Sigmoid colon (tissue), 7 donors: ENCODE results near the gene SEZ6L2. TPM values are rescaled to one million over a fixed set of nuclear protein-coding genes. Genes with fewer than 3 reads are reported as not detected.

Experiments used
- DNase-seq: peaks from one replicate; pipeline ENCODE4 v3.0.0-alpha.2; 2019
- H3K27ac ChIP-seq, 4 donors: fragments of 200-600 bp; sonication (generic); one replicate each; pipeline ENCODE4 v1.5.1; 2016 to 2019; ENCODE audit warnings: mild to moderate bottlenecking in 1 of 4
- H3K27me3 ChIP-seq, 3 donors: fragments of 200-600 bp; sonication (generic); one replicate each; pipeline ENCODE4 v1.5.1; 2019; ENCODE audit warnings: mild to moderate bottlenecking in 1 of 3
- H3K36me3 ChIP-seq, 4 donors: fragments of 200-600 bp; sonication (generic); one replicate each; pipeline ENCODE4 v1.5.1; 2016 to 2019
- H3K4me1 ChIP-seq, 4 donors: fragments of 200-600 bp; sonication (generic); one replicate each; pipeline ENCODE4 v1.5.1; 2017 to 2019
- H3K4me3 ChIP-seq, 4 donors: fragments of 200-600 bp; sonication (generic); one replicate each; pipeline ENCODE4 v1.5.1; 2017 to 2019; ENCODE audit warnings: mild to moderate bottlenecking in 2 of 4, moderate library complexity in 1 of 4
- H3K9me3 ChIP-seq, 4 donors: fragments of 200-600 bp in 3 of 4; sonication (generic) in 3 of 4; one replicate each; pipeline versions ENCODE4 v1.5.1 to v1.6.1; 2013 to 2019
- EP300 ChIP-seq, 4 donors: sonication (generic); formaldehyde crosslinking; IDR thresholded peaks; one replicate each; pipeline ENCODE4 v1.6.1; 2017; ENCODE audit warnings: antibody characterized with exemption in 4 of 4
- POLR2A ChIP-seq, 2 donors: fragments of 450-650 bp; IDR thresholded peaks; one replicate each; pipeline ENCODE4 v1.6.1; 2016; ENCODE audit warnings: antibody characterized with exemption in 2 of 2, mild to moderate bottlenecking in 2 of 2, moderate library complexity in 2 of 2
- POLR2AphosphoS5 ChIP-seq, 4 donors: sonication (generic); formaldehyde crosslinking; IDR thresholded peaks; one replicate each; pipeline ENCODE4 v1.6.1; 2017; ENCODE audit warnings: antibody characterized with exemption in 4 of 4
- WGBS, 2 donors: extraction: QIAGEN DNeasy Blood & Tissue Kit; methylation state at CpG; one replicate each; pipeline ENCODE4 v1.1.7; 2013; 5-methylcytosine and 5-hydroxymethylcytosine counted together
- intact Hi-C: fragments of 100-400 bp; cut with DNase I; formaldehyde crosslinking; loops from one replicate; pipeline ENCODE4 v1.15.1; 2023
- polyA plus RNA-seq, 3 donors: library from polyadenylated mRNA; stranded (reverse); fragments of 200-250 nt; gene quantifications; one replicate each; pipeline ENCODE4 v1.2.3, GENCODE V29; 2013
- total RNA-seq, 4 donors: library from RNA; depleted of rRNA; stranded (reverse); fragments of >200 nt; gene quantifications; one replicate each; pipeline ENCODE4 v1.1.0, GENCODE V29; 2016
- TF ChIP-seq, protein P1 (sequence below), 4 experiments: fragments of 450-650 bp in 3 of 4; fragments of 200-600 bp in 1 of 4; IDR thresholded peaks; one replicate each; pipeline ENCODE4 v1.5.1; 2016 to 2019; ENCODE audit warnings: antibody characterized with exemption in 4 of 4, mild to moderate bottlenecking in 3 of 4, moderate library complexity in 2 of 4
- donor health status: healthy with polysubstance abuse.
- donor health status: Bipolar disorder and iron deficiency.
- donor health status: healthy.

The SEZ6L2 gene
- total and polyA plus RNA-seq, 7 donors = 0.60 to 9.1 (median 1.6) TPM

DNA sequence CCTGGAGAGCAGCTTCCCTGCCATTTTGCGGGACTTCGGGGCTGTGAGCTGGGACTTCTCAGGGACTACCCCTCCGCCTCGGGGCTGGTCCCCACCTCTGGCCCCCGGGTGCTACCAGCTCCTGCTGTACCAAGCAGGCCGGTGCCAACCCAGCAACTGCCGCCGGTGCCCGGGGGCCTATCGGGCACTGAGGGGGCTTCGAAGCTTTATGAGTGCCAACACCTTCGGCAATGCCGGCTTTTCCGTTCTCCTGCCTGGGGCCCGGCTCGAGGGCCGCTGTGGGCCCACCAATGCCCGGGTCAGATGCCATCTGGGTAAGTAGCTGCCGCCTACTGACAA is 2.2 kb upstream of the SEZ6L2 start:
- Histone ChIP-seq H3K27me3 (peaks cover 12 to 31% (median 24%) of the 10 kb centered on the region in 3 donors), H3K4me3 (no peak overlapping the region), H3K4me1 (peaks cover 0 to 20% (median 13%) of the 10 kb centered on the region in 4 donors), H3K27ac (no peak overlapping the region), H3K9me3 (no peaks in the 10 kb centered on the region), H3K36me3 (no peaks in the 10 kb centered on the region)
- DNase-seq = no peak
- intact Hi-C loops = loop anchor here (2.0 kb wide), 1 partner anchor 23 kb away; no protein-coding TSS in a partner anchor
- 91% methylated on average over 19 of the region's 19 CpGs for WGBS, 2 donors
- no peak for TF ChIP-seq POLR2A (IDR thresholded peaks at IDR 0.05)

DNA sequence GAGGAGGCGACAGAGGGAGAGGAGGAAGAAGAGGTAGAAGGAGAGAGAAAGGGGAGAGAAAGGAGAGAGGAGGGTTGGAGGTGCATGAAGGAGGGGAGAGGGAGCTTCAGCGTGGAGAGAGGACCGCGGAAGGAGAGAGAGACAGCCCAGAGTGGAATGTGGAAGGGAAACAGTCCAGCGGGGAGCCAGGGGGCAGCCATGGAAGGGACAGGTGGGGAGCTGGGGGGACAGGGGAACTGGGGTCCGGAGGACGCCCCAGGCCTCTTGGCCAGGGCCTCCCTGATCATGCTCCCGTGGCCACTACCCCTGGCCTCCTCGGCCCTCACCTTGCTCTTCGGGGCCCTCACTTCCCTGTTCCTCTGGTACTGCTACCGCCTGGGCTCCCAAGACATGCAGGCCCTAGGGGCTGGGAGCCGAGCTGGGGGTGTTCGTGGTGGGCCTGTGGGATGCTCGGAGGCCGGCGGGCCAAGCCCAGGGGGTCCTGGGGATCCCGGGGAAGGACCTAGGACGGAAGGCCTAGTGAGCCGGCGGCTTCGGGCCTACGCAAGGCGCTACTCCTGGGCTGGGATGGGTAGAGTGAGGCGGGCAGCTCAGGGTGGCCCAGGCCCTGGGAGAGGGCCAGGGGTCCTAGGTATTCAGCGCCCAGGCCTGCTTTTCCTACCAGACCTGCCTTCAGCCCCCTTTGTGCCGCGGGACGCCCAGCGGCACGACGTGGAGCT is 1.7 kb upstream of the SEZ6L2 start:
- H3K36me3 ChIP-seq = no peaks in the 10 kb centered on the region
- TF ChIP-seq, protein P1, sequence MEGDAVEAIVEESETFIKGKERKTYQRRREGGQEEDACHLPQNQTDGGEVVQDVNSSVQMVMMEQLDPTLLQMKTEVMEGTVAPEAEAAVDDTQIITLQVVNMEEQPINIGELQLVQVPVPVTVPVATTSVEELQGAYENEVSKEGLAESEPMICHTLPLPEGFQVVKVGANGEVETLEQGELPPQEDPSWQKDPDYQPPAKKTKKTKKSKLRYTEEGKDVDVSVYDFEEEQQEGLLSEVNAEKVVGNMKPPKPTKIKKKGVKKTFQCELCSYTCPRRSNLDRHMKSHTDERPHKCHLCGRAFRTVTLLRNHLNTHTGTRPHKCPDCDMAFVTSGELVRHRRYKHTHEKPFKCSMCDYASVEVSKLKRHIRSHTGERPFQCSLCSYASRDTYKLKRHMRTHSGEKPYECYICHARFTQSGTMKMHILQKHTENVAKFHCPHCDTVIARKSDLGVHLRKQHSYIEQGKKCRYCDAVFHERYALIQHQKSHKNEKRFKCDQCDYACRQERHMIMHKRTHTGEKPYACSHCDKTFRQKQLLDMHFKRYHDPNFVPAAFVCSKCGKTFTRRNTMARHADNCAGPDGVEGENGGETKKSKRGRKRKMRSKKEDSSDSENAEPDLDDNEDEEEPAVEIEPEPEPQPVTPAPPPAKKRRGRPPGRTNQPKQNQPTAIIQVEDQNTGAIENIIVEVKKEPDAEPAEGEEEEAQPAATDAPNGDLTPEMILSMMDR (IDR thresholded peaks at IDR 0.05) = no peak
- TF ChIP-seq POLR2AphosphoS5 (IDR thresholded peaks at IDR 0.05) (no peak), EP300 (IDR thresholded peaks at IDR 0.05) (no peak), POLR2A (IDR thresholded peaks at IDR 0.05) (no peak)
- no peak for DNase-seq
- peaks cover 12 to 37% (median 26%) of the 10 kb centered on the region in 3 donors for H3K27me3 ChIP-seq
- intact Hi-C loops = loop anchor here (2.0 kb wide), 1 partner anchor 24 kb away; no protein-coding TSS in a partner anchor
- peak overlapping the region in 2 of 4 donors; percentile 54 to 56 for H3K4me3 ChIP-seq
- peaks cover 0 to 20% (median 13%) of the 10 kb centered on the region in 4 donors for H3K4me1 ChIP-seq
- WGBS, 2 donors = 59 to 73% methylated on average over 31 of the region's 31 CpGs
- no peaks in the 10 kb centered on the region for H3K9me3 ChIP-seq
- H3K27ac ChIP-seq = no peak overlapping the region

DNA sequence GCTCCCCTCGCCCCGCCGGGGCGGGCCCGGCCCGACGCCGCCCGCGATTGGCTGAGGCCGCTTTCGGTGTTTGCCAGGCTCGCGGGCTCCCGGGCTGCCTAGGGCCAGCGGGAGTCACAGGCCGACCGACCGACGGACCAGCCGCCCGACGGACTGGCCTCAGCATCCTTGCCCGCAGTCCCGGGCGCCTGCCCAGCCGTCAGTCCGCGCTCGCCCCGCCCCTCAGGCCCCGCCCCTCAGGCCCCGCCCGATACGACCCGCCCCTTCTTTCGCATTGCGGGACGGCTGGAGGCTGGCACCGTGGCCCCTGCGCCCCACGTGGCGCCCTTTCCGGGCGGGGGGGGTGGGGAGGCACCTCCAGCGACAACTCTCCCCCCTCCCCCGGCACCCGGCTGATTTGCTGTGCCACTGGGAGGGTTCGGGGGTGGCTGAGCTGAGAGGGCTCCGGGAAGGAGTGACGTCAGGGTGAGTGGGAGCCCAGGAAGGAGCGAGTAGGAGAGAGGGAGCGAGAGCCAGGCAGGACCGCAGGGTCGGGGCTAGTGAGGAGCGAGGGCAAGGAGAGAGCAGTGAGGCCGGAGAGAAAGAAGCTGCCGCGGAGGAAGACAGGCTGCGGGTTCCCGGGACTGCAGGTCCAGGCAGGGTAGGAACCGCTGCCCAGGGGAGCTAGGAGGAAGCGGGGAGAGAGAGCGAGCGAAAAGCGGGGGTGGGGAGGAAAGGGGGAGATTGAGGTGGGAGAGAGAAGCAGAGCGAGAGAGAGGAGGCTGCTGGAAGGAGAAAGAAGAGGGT is 945 bp upstream of the SEZ6L2 start, which contains the start of gene ASPHD1:
TSS of gene ASPHD1 (plus strand) at position 387 of the 786 bp plus-strand sequence. CDS start 484 bp downstream, outside the sequence.
- H3K4me1 ChIP-seq = peaks cover 0 to 20% (median 13%) of the 10 kb centered on the region in 4 donors
- no peak within 1 kb of the TSS for H3K27ac ChIP-seq
- no peak for TF ChIP-seq POLR2A (IDR thresholded peaks at IDR 0.05)
- no peak for TF ChIP-seq EP300 (IDR thresholded peaks at IDR 0.05)
- TF ChIP-seq, protein P1 (IDR thresholded peaks at IDR 0.05) = no peak
- TF ChIP-seq POLR2AphosphoS5 (IDR thresholded peaks at IDR 0.05) = no peak
- no peaks in the 10 kb centered on the region for H3K36me3 ChIP-seq
- no peaks in the 10 kb centered on the region for H3K9me3 ChIP-seq
- intact Hi-C loops = loop anchor here (2.0 kb wide), 1 partner anchor 25 kb away; no protein-coding TSS in a partner anchor
- DNase-seq = peak; percentile 77
- peaks cover 12 to 40% (median 26%) of the 10 kb centered on the region in 3 donors for H3K27me3 ChIP-seq
- WGBS, 2 donors = 0 to 1% methylated on average over 67 of the region's 67 CpGs
- peak within 1 kb of the TSS; percentile 24 to 56 (median 50) for H3K4me3 ChIP-seq

DNA sequence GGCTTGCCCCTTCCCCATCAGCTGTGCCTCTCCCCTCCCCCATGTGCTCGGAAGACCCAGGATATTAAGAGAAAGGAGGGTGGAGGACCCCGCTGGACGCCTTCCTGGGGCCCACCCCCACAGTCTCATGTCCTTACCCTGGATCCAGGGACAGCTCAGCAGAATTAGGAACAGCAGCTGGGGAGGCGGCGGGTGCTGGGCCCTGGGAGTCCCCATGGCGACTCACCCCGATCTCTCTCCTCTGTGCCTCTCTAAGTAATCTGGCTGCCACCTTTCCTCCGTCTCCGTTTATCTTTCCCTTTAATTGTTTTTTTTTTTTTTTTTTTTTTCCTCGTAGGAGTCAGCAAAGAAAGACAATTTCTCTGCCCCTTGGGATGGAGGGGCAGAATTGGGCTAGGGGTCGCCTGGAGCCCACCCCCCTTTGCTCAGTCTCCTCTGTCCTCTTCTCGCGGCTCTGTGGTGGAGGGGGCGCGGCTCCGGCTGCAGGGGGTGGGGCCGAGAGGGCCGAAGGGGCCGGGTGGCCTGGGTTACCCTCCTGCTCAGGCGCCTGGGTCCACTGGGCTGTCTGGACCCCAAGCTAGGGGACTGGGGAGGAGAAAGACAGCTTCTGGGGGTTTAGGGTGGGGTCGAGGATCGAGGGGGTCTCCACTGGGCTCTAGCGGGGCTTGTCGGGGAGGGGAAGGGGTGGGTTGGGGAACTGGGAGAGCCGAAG is 390 bp downstream of the SEZ6L2 start:
- H3K4me3 ChIP-seq = no peak overlapping the region

More for the DNA sequence above, 390 bp downstream of the SEZ6L2 start:
- TF ChIP-seq EP300 (IDR thresholded peaks at IDR 0.05) (no peak), POLR2A (IDR thresholded peaks at IDR 0.05) (no peak), POLR2AphosphoS5 (IDR thresholded peaks at IDR 0.05) (no peak)
- TF ChIP-seq, protein P1 (IDR thresholded peaks at IDR 0.05) = no peak
- 1 to 2% methylated on average over 25 of the region's 25 CpGs for WGBS, 2 donors
- peaks cover 0 to 20% (median 13%) of the 10 kb centered on the region in 4 donors for H3K4me1 ChIP-seq
- H3K36me3 ChIP-seq = no peaks in the 10 kb centered on the region
- intact Hi-C loops = no loop called here
- no peaks in the 10 kb centered on the region for H3K9me3 ChIP-seq
- DNase-seq = no peak
- H3K27me3 ChIP-seq = peaks cover 12 to 40% (median 26%) of the 10 kb centered on the region in 3 donors
- H3K27ac ChIP-seq = no peak overlapping the region
